SK-N-SH (cell line): ENCODE measurements around the gene BCAS2.

Source experiments
- CTCF ChIP-seq: fragments of 200-600 bp; sonication (generic); IDR thresholded peaks from 2 replicates; pipeline ENCODE4 v1.6.1; 2017; ENCODE audit warnings: antibody characterized with exemption, mild to moderate bottlenecking, moderate library complexity
- EZH2phosphoT487 ChIP-seq: fragments of 200-600 bp; sonication (generic); IDR thresholded peaks from 2 replicates; pipeline ENCODE4 v1.6.1; 2017; ENCODE audit warnings: low read depth, mixed run types, mild to moderate bottlenecking, antibody characterized with exemption, moderate library complexity, borderline replicate concordance
- MAX ChIP-seq: IDR thresholded peaks from 2 replicates; pipeline ENCODE4 v1.4.0; 2012; ENCODE audit warnings: low read depth
- PBX3 ChIP-seq: IDR thresholded peaks from 2 replicates; pipeline ENCODE4; 2012
- POLR2AphosphoS5 ChIP-seq: IDR thresholded peaks from 2 replicates; pipeline ENCODE4 v1.6.1; 2012; ENCODE audit warnings: low read depth, low read length
- RAD21 ChIP-seq: IDR thresholded peaks from 2 replicates; pipeline ENCODE4 v1.6.1; 2012; ENCODE audit warnings: mild to moderate bottlenecking, low read length
- SMC3 ChIP-seq: IDR thresholded peaks from 2 replicates; pipeline ENCODE4 v1.6.1; 2012; ENCODE audit warnings: low read depth, low read length, improper control_type of control experiment
- TCF12 ChIP-seq: IDR thresholded peaks from 2 replicates; pipeline ENCODE4 v1.4.0; 2012

- TF ChIP-seq MAX, result no peak
- TF ChIP-seq CTCF, result no peak
- TF ChIP-seq RAD21, result no peak
- TF ChIP-seq EZH2phosphoT487, result no peak
- no peak for TF ChIP-seq TCF12
- TF ChIP-seq POLR2AphosphoS5, result no peak
- no peak for TF ChIP-seq PBX3
- no peak for TF ChIP-seq SMC3
Measured at GRCh38 chr1:114547076-114547475, 34.3 kb downstream of the BCAS2 start.
